ENCODE results near the gene RSAD2. TPM values are rescaled to one million over a fixed set of nuclear protein-coding genes. Genes with fewer than 3 reads are reported as not detected.

Gene RSAD2
- total and polyA plus RNA-seq, 2 donors from 2014 or later: 4.3 to 4.5 TPM

DNA sequence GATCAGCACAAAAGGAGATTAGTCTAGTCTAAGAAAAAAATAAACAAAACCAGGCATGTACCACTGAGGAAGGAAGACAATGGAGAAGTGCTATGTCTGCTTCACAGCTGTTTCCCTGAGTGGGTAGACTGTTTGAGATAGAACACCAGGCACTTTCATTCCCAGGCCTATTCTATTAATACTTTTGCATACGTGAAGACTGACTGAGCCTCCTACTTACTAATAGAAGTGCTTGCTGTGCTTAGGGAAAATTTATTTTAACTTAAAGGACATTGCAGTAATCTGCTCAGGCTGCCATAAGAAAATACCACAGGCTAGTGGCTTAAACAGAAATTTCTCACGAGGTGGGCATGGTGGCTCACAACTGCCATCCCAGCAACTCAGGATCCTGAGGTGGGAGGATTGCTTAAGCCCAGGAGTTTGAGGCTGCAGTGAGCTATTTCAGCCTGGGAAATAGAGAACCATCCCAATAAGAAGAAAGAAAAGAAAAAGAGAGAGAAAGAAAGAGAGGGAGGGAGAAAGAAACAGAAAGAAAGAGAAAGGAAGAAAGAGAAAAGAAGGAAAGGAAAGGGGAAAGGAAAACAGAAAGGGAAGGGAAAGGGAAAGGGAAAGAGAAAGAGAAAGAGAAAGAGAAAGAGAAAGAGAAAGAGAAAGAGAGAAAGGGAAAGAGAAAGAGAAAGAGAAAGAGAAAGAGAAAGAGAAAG lies 44.8 kb upstream of the RSAD2 start:
- Histone ChIP-seq H3K4me1 (ENCODE audit: control insufficient read depth in 2 of 3, insufficient read depth in 2 of 3, low read depth in 1 of 3, low read length in 3 of 3) (no peaks in the 10 kb centered on the region), H3K36me3 (ENCODE audit: control insufficient read depth in 2 of 3, insufficient read depth in 3 of 3, low read length in 3 of 3) (no peaks in the 10 kb centered on the region), H3K4me3 (ENCODE audit: low read length in 3 of 3) (no peak overlapping the region), H3K9ac (ENCODE audit: low read length in 3 of 3) (no peak overlapping the region), H3K27ac (ENCODE audit: low read depth in 2 of 2, low read length in 2 of 2) (no peak overlapping the region), H3K9me3 (ENCODE audit: control insufficient read depth in 2 of 3, insufficient read depth in 1 of 3, low read length in 3 of 3) (peaks cover 0 to 13% (median 9%) of the 10 kb centered on the region in 3 donors), H3K27me3 (ENCODE audit: control insufficient read depth, insufficient read depth, low read length) (no peaks in the 10 kb centered on the region)
- intact Hi-C loops (cut with DNase I): no loop called here
- no peak for TF ChIP-seq CTCF (IDR thresholded peaks at IDR 0.05; ENCODE audit: borderline replicate concordance, extremely low read depth, insufficient read depth)
- FAIRE-seq (no peak), DNase-seq (no peak)

GRCh38 chr2:6833300-6833604 lies 44.3 kb upstream of the RSAD2 start:
- H3K9ac ChIP-seq (ENCODE audit: low read length in 3 of 3): no peak overlapping the region
- intact Hi-C loops (cut with DNase I): no loop called here
- H3K4me1 ChIP-seq (ENCODE audit: control insufficient read depth in 2 of 3, insufficient read depth in 2 of 3, low read depth in 1 of 3, low read length in 3 of 3): no peaks in the 10 kb centered on the region
- H3K27me3 ChIP-seq (ENCODE audit: control insufficient read depth, insufficient read depth, low read length): no peaks in the 10 kb centered on the region
- H3K4me3 ChIP-seq (ENCODE audit: low read length in 3 of 3): no peak overlapping the region
- FAIRE-seq: no peak
- no peaks in the 10 kb centered on the region for H3K36me3 ChIP-seq (ENCODE audit: control insufficient read depth in 2 of 3, insufficient read depth in 3 of 3, low read length in 3 of 3)
- no peak for DNase-seq
- peaks cover 0 to 13% (median 9%) of the 10 kb centered on the region in 3 donors for H3K9me3 ChIP-seq (ENCODE audit: control insufficient read depth in 2 of 3, insufficient read depth in 1 of 3, low read length in 3 of 3)
- no peak overlapping the region for H3K27ac ChIP-seq (ENCODE audit: low read depth in 2 of 2, low read length in 2 of 2)
- no peak for TF ChIP-seq CTCF (IDR thresholded peaks at IDR 0.05; ENCODE audit: borderline replicate concordance, extremely low read depth, insufficient read depth)

- Histone ChIP-seq H3K36me3 (ENCODE audit: control insufficient read depth in 2 of 3, insufficient read depth in 3 of 3, low read length in 3 of 3) (no peaks in the 10 kb centered on the region), H3K4me3 (ENCODE audit: low read length in 3 of 3) (no peak overlapping the region)
- no peak for FAIRE-seq
These were observed 43.4 kb upstream of the RSAD2 start for GRCh38 chr2:6834163-6834562.

More at GRCh38 chr2:6834163-6834562, 43.4 kb upstream of the RSAD2 start:
- H3K4me1 ChIP-seq (ENCODE audit: control insufficient read depth in 2 of 3, insufficient read depth in 2 of 3, low read depth in 1 of 3, low read length in 3 of 3): no peaks in the 10 kb centered on the region
- TF ChIP-seq CTCF (IDR thresholded peaks at IDR 0.05; ENCODE audit: borderline replicate concordance, extremely low read depth, insufficient read depth): no peak
- H3K27ac ChIP-seq (ENCODE audit: low read depth in 2 of 2, low read length in 2 of 2): no peak overlapping the region
- H3K9ac ChIP-seq (ENCODE audit: low read length in 3 of 3): no peak overlapping the region
- no peaks in the 10 kb centered on the region for H3K27me3 ChIP-seq (ENCODE audit: control insufficient read depth, insufficient read depth, low read length)
- H3K9me3 ChIP-seq (ENCODE audit: control insufficient read depth in 2 of 3, insufficient read depth in 1 of 3, low read length in 3 of 3): peaks cover 0 to 17% (median 9%) of the 10 kb centered on the region in 3 donors
- intact Hi-C loops (cut with DNase I): no loop called here
- no peak for DNase-seq

Data from kidney (tissue), 14 donors.